CD4-positive, alpha-beta T cell treated with Interferon gamma for 1 hour (primary cell): ENCODE data around the gene KRT16.
"Not testable (repeated sequence)": the region's sequence is repeated elsewhere in the genome, so short reads cannot be mapped to it uniquely, and the experiment has no call there.

Source experiments
- DNase-seq: peaks from one replicate; pipeline ENCODE4 v3.0.0-alpha.2; 2020

Gene KRT16

DNA sequence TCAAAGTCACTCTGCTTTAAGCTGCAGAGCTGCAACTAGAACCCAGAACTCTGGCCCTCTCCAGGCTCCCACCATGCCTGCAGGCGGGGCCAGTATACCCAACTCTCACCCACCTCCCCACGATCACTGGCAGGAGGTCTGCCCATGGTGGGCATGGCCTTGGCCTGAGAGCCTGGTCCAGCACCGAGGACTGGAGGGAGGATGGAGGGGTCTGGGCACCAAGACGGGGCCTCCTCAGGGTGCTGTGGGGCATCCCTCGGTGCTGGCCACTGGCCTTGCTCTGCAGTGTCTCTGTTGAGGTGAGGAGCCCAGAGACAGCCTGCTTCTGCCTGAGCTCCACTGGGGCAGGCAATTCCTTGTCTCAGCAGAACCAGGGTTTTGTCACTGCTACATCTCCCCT is 1.5 kb upstream of the KRT16 start:
- DNase-seq = no peak

- DNase-seq = no peak
Measured at GRCh38 chr17:41613277-41614082, 913 bp upstream of the KRT16 start.

- DNase-seq = no peak
Measured at GRCh38 chr17:41610965-41611640, 1.5 kb downstream of the KRT16 start.

DNA sequence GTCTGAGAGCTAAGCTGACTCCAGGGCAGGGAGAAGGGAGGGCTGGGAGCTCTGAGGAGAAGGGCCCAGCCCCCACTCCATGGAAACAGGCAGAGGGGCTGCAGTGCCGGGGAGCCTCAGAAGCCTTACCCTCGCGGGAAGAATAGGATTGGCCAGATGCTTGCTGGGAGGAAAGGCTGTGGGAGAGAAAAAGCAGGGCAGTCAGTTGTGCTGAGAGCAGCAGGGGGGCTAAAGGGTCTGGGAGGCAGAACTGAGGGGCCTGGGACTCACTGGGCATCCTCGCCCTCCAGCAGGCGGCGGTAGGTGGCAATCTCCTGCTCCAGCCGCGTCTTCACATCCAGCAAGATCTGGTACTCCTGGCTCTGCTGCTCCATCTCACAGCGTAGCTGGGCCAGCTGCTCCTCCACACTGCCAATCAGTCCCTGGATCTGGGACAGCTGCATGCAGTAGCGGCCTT is 2.5 kb downstream of the KRT16 start:
- not testable (repeated sequence) for DNase-seq

DNA sequence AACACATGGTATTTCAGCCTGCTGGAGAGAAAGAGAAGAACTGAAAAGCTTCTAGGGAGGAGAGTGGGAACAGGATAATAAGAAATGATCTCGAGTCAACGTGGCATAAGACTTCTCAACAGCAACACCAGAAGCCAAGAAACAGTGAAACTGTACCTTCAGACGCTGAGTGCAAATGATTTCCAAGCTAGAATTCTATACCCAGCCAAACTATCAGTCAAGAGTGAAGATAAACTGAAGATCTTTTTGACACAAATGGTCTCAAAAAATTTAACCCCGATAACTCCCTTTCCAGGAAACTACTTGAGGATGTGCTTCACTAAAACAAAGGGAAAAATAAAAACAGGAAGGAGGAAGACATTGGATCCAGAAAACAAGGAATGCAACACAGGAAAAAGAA is 5.6 kb downstream of the KRT16 start:
- DNase-seq = not testable (repeated sequence)

DNA sequence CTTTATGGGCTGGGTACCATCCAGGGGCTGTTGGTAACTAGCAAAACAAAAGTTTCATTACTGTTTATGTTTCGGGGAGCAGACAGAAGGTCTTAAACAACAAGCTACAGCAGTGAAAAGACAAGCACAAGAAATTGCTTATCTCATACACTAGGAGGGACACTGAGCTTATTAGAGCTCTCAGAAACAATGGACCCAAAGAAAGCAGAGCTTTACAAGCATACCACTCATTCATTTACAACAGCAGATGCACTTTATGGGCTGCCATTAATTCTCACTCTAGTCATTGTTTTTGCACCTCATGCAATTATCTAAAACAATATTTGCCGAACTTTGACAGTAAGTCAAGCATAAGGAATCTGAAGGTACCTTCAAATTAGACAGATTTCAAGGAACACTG is 10.0 kb downstream of the KRT16 start:
- no peak for DNase-seq

GRCh38 chr17:41600318-41600717 is 12.2 kb downstream of the KRT16 start:
- no peak for DNase-seq

GRCh38 chr17:41599680-41600079 is 12.9 kb downstream of the KRT16 start:
- DNase-seq = no peak

GRCh38 chr17:41595585-41595984 is 17.0 kb downstream of the KRT16 start:
- DNase-seq = no peak

DNA sequence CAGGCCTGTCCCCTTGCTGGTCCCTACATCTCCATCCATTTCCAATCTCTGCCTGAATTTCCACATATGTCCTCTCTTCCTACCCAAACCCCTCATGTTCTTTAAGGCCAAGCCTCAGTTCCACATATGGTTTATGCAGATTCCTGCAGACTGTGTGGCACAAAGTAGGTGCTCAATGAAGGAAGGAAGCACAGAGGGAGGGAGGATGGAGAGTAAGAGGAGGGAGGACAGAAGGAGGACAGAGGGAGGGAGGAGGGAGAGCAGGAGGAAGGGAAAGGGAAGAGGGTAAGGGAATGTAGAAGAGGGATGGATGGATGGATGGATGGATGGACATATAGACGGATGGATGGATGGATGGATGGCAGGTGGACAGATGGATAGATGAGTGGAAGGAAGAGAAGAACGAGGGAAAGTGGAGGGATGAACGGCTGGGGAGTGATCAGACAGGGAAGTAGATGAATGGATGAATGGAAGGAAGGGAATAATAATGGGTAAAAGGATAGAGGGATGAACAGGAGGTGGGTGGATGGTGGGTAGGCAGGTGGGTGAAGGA is 18.1 kb downstream of the KRT16 start:
- DNase-seq = no peak

DNA sequence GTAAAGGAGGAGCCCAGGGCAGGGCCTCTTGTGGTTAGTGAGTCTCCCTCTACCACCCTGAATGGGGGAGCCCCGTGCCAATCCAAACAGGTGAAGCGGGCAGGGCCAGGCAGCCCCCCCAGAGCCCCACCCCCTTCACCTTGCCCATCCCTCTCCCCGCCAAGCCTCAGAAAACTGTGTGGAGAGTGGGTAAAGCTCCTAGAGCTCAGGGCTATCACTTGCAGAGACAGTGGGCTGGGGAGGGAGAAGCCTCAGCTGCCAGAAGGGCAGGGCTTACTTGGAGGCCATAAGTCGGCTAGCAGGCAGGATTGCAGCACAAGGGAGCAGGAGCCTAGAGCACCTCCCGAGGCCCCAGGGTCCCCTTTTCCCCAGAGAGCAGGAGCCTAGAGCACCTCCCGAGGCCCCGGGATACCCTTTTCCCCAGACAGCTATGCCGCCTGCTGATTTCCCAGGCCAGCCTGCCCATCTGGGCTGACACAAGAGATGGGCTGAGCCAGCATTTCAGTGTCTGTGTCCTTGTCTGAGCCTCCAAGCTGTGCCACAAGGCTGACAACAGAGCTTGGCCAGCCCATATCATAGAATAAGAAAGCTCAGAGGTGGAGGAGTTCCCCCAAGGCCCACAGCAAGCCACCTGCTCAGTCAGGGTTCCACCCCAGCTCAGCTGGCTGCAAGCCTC is 19.1 kb downstream of the KRT16 start:
- DNase-seq = no peak

DNA sequence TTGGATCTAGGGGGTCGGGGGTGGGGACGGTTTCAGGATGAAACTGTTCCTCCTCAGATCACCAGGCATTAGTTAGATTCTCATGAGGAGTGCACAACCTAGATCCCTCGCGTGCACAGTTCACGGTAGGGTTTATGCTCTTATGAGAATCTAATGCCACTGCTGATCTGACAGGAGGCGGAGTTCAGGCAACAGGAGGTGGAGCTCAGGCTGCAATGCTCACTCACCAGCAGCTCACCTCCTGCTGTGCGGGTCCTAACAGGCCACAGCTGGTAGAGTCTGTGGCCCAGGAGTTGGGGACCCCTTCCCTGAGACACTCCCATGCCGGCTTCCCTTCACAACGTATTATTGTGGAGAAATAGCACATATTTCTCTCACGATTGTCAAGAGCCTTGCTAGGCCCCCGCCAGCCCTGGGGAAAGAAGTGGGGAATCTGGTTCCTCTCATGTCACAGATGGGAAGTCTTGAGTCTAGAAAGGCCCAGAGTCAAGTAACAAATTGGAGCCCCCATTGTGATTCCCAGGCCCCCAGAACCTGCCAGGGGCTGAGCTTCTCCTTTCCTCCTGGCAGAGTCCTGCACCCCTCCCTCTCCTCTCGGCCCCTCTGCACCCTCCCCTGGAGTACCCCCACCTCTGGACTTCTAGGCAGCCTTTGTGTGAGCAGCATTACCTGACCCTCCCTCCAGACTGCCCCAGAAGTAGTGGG is 19.8 kb downstream of the KRT16 start:
- no peak for DNase-seq

DNA sequence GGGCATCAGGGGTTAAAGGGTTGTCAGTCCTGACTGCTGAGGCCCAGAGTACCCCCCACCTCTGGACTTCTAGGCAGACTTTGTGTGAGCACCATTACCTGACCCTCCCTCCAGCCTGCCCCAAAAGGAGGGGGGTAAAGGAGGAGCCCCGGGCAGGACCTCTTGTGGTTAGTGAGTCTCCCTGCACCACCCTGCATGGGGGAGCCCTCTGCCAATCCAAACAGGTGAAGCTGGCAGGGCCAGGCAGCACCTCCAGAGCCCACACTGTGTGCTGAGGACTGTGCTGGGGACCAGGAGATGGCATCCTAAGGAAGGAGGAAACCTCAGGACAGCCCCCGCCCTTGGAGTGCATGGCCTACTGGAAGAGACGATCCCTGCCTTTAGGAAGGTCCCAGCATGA is 23.3 kb downstream of the KRT16 start:
- no peak for DNase-seq

DNA sequence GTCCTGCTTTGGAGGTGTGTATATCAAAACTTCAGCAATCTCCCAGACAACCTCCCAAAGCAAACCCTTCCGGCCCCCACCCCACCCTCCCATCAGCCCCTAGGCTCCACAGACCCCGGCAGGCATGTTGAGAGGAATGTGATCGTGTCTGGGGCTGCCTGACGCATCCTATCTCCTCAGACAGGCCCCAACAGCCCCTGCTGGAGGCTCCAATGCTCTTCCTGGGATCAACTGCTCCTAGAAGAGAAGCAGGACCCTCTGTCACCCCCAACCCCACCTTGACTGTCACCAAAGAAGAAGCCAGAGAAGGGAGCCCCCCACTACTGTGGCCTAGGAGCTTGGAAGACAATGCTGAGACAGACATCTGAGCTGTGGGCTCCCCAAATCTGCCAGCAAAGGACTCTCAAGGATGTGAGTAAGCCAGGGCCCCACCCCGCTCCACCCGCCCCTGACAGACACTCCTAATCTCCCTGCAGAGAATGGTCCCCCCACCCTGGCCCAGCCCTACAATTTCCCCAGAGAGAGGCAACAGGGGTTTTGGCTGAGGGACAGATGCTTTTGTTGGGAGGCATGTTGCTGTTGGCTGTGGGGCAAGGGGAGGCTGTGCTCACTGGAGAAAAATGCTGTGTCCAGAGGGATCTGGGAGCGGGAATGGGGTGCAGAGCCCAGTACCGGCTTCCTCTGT is 24.3 kb downstream of the KRT16 start:
- no peak for DNase-seq

- no peak for DNase-seq
Measured at GRCh38 chr17:41586863-41587495, 25.6 kb downstream of the KRT16 start, which contains the start of gene KRT14. Gene KRT14, minus strand, starts transcription at chr17:41586895. Its CDS starts 61 bp downstream, at chr17:41586834.

DNA sequence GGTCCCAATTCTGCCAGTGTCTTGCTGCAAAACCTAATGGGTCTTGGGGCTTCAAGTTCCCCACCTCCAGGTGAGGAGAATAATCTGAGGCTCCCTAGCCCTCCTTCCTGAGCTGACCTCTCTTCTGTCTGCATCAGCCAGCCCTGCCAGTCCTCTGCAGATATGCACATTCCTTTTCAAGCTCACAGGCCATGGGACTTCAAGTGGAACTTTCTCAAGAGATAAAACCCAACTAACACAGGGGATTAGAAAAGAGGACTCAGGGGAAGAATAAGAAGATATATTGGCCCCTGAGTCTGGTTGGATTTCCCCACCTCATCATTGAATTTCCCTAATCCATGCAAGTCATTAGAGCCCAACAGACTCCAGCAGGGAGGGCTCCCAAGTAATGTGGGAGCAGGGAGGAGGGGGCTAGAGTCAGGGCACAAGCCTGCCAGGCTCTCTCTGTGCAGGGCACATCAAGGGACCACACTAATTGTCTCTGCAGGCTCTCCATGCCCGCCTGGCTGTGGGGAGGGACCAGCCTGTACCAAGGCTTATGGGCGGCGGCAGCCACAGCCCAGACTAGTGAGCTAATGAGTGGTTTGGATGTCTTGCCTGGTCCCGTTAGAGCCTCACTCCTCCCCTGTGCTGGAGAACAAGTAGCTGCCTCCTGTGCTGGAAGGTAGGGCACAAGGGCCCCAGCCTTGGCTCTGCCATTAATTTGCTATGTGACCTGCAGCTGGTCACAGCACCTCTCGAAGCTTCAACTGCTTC is 27.1 kb downstream of the KRT16 start:
- DNase-seq = no peak

- not testable (repeated sequence) for DNase-seq
Measured at GRCh38 chr17:41584331-41584927, 28.1 kb downstream of the KRT16 start.

GRCh38 chr17:41583137-41584127 is 29.1 kb downstream of the KRT16 start:
- DNase-seq = no peak
